SK-N-SH (cell line): ENCODE measurements around the gene C1QC. TPM values are rescaled to one million over a fixed set of nuclear protein-coding genes. Genes with fewer than 3 reads are reported as not detected.

ENCODE experiments used
- CTCF ChIA-PET: fragments of 300-600, 350-600 bp; formaldehyde crosslinking; extraction: SDS; loops from one replicate; lab custom pipeline; 2021; lab: Yijun Ruan, JAX
- POLR2A ChIA-PET: fragments of 350-600 bp; sonication (Branson Sonifier 250); formaldehyde crosslinking; extraction: SDS; loops from one replicate; lab custom pipeline; 2020; ENCODE audit warnings: antibody characterized with exemption, inconsistent platforms; lab: Yijun Ruan, JAX
- DNase-seq: peaks from one replicate; pipeline ENCODE4 v3.0.0; 2012
- H2AFZ ChIP-seq: fragments of 200-600 bp; sonication (generic); 2 replicates; pipeline ENCODE4 v1.8.1; 2016; ENCODE audit warnings: antibody characterized with exemption, mild to moderate bottlenecking, low read depth
- H3F3A ChIP-seq: fragments of 200-600 bp; sonication (generic); replicated peaks from 2 replicates; pipeline ENCODE3; 2016; ENCODE audit warnings: antibody characterized with exemption, mild to moderate bottlenecking; ENCODE audit not compliant: insufficient read depth
- H3K27ac ChIP-seq, 2 experiments: fragments of 200-500 bp in 1 of 2; fragments of 200-600 bp in 1 of 2; sonication (Bioruptor generic) in 1 of 2; sonication (generic), shearing (Covaris generic) in 1 of 2; 2 replicates each; pipeline versions ENCODE4 v1.5.1 to v1.6.1; 2014 to 2016; ENCODE audit warnings: low read depth in 2 of 2, inconsistent platforms in 1 of 2, low read length in 1 of 2, mild to moderate bottlenecking in 1 of 2, mixed read lengths in 1 of 2
- H3K27me3 ChIP-seq: fragments of 200-600 bp; sonication (generic), shearing (Covaris generic); 2 replicates; pipeline ENCODE4 v1.6.1; 2016; ENCODE audit warnings: mixed run types; ENCODE audit not compliant: insufficient read depth
- H3K36me3 ChIP-seq, 2 experiments: fragments of 200-500 bp in 1 of 2; fragments of 200-600 bp in 1 of 2; sonication (Bioruptor generic) in 1 of 2; sonication (generic) in 1 of 2; replicated peaks in 1 of 2; 2 replicates each; pipeline versions ENCODE3 to v1.5.1; 2014 to 2016; ENCODE audit warnings: low read length in 1 of 2, mild to moderate bottlenecking in 1 of 2; ENCODE audit not compliant: insufficient read depth in 2 of 2, control insufficient read depth in 1 of 2
- H3K4me1 ChIP-seq, 2 experiments: fragments of 200-500 bp in 1 of 2; fragments of 200-600 bp in 1 of 2; sonication (Bioruptor generic) in 1 of 2; sonication (generic), shearing (Covaris generic) in 1 of 2; 2 replicates each; pipeline versions ENCODE4 v1.5.1 to v1.6.1; 2014 to 2016; ENCODE audit warnings: low read depth in 1 of 2, low read length in 1 of 2, mixed run types in 1 of 2; ENCODE audit not compliant: insufficient read depth in 2 of 2, control insufficient read depth in 1 of 2
- H3K4me2 ChIP-seq: fragments of 200-600 bp; sonication (generic), shearing (Covaris generic); 2 replicates; pipeline ENCODE4 v1.6.1; 2017; ENCODE audit warnings: mixed run types
- H3K4me3 ChIP-seq, 2 experiments: fragments of 200-500 bp in 1 of 2; fragments of 200-600 bp in 1 of 2; sonication (Bioruptor generic) in 1 of 2; sonication (generic), shearing (Covaris generic) in 1 of 2; 2 replicates each; pipeline versions ENCODE4 v1.5.1 to v1.8.1; 2014 to 2016; ENCODE audit warnings: low read depth in 2 of 2, inconsistent platforms in 1 of 2, low read length in 1 of 2, mild to moderate bottlenecking in 1 of 2, mixed read lengths in 1 of 2, moderate library complexity in 1 of 2
- H3K79me2 ChIP-seq: fragments of 200-600 bp; sonication (generic); 2 replicates; pipeline ENCODE4 v1.8.1; 2017; ENCODE audit warnings: mild to moderate bottlenecking; ENCODE audit not compliant: insufficient read depth
- H3K9ac ChIP-seq: fragments of 200-600 bp; sonication (generic); 2 replicates; pipeline ENCODE4 v1.6.1; 2017; ENCODE audit warnings: mixed run types
- H3K9me2 ChIP-seq: fragments of 200-600 bp; sonication (generic); 2 replicates; pipeline ENCODE4 v1.6.1; 2017; ENCODE audit warnings: mixed run types
- H3K9me3 ChIP-seq: fragments of 200-600 bp; sonication (generic); 2 replicates; pipeline ENCODE4 v1.6.1; 2017; ENCODE audit warnings: mixed run types, mild to moderate bottlenecking, moderate library complexity
- H4K20me1 ChIP-seq: fragments of 200-600 bp; sonication (generic); 2 replicates; pipeline ENCODE4 v1.6.1; 2017; ENCODE audit warnings: mild to moderate bottlenecking, mixed run types; ENCODE audit not compliant: insufficient read depth
- CHD2 ChIP-seq: fragments of 150-350 bp; IDR thresholded peaks from 2 replicates; pipeline ENCODE4 v1.6.1; 2018; ENCODE audit warnings: low read length; ENCODE audit not compliant: partially characterized antibody
- CTCF ChIP-seq: fragments of 200-600 bp; sonication (generic); IDR thresholded peaks from 2 replicates; pipeline ENCODE4 v1.6.1; 2017; ENCODE audit warnings: antibody characterized with exemption, mild to moderate bottlenecking, moderate library complexity
- FOSL2 ChIP-seq: IDR thresholded peaks from 2 replicates; pipeline ENCODE4 v1.4.0; 2012; ENCODE audit warnings: low read depth, mild to moderate bottlenecking, moderate library complexity, borderline replicate concordance
- FOXM1 ChIP-seq: IDR thresholded peaks from 2 replicates; pipeline ENCODE4 v1.4.0; 2012; ENCODE audit warnings: low read depth, mild to moderate bottlenecking
- GABPA ChIP-seq: IDR thresholded peaks from 2 replicates; pipeline ENCODE4 v1.4.0; 2012; ENCODE audit warnings: low read depth, mild to moderate bottlenecking
- GATA2 ChIP-seq: sonication (generic); formaldehyde crosslinking; IDR thresholded peaks from 2 replicates; pipeline ENCODE4 v1.5.0; 2020; ENCODE audit warnings: mild to moderate bottlenecking, missing genetic modification reagents
- JUND ChIP-seq: IDR thresholded peaks from 2 replicates; pipeline ENCODE4 v1.4.0; 2012
- MEF2A ChIP-seq: IDR thresholded peaks from 2 replicates; pipeline ENCODE4 v1.4.0; 2012; ENCODE audit warnings: low read depth, borderline replicate concordance
- PBX3 ChIP-seq: IDR thresholded peaks from 2 replicates; pipeline ENCODE4; 2012
- RCOR1 ChIP-seq: fragments of 150-350 bp; IDR thresholded peaks from 2 replicates; pipeline ENCODE4 v1.6.1; 2017; ENCODE audit warnings: antibody characterized with exemption, low read length
- REST ChIP-seq: IDR thresholded peaks from 2 replicates; pipeline ENCODE4 v1.6.1; 2012; ENCODE audit warnings: mild to moderate bottlenecking, low read depth, low read length, moderate library complexity
- RXRA ChIP-seq: IDR thresholded peaks from 2 replicates; pipeline ENCODE4 v1.4.0; 2012; ENCODE audit warnings: low read depth, mild to moderate bottlenecking, borderline replicate concordance
- SIN3A ChIP-seq: IDR thresholded peaks from 2 replicates; pipeline ENCODE4 v1.6.1; 2012; ENCODE audit warnings: low read depth, mild to moderate bottlenecking, low read length, moderate library complexity, borderline replicate concordance
- TAF1 ChIP-seq: IDR thresholded peaks from 2 replicates; pipeline ENCODE4 v1.6.1; 2012; ENCODE audit warnings: low read depth, mild to moderate bottlenecking, low read length, moderate library complexity, borderline replicate concordance
- TCF12 ChIP-seq: IDR thresholded peaks from 2 replicates; pipeline ENCODE4 v1.4.0; 2012
- USF1 ChIP-seq: IDR thresholded peaks from 2 replicates; pipeline ENCODE4 v1.4.0; 2012; ENCODE audit warnings: low read depth, borderline replicate concordance
- USF2 ChIP-seq: fragments of 150-350 bp; IDR thresholded peaks from 2 replicates; pipeline ENCODE4 v1.6.1; 2017; ENCODE audit warnings: antibody characterized with exemption, low read length, low read depth, borderline replicate concordance
- ZBTB33 ChIP-seq: IDR thresholded peaks from 2 replicates; pipeline ENCODE4 v1.4.0; 2012; ENCODE audit warnings: low read depth, borderline replicate concordance
- WGBS: methylation state at CpG from one replicate; pipeline ENCODE4 v1.1.6; 2017; ENCODE audit warnings: low lambda C conversion rate; 5-methylcytosine and 5-hydroxymethylcytosine counted together
- polyA plus RNA-seq, 3 experiments: library from polyadenylated mRNA; depleted of rRNA; stranded (reverse); fragments of >200 nt; gene quantifications; 2 replicates each; pipeline ENCODE4 v1.2.3, GENCODE V29; 2012

C1QC gene
- polyA plus RNA-seq, 1 of the 3 experiments (the other 2 are of a cell fraction), result not detected

- no peak overlapping the region for H3K4me3 ChIP-seq
- TF ChIP-seq USF2 (no peak), FOSL2 (no peak), RCOR1 (no peak), MEF2A (no peak), USF1 (no peak), REST (no peak), CTCF (no peak), TCF12 (no peak), CHD2 (no peak), GATA2 (CRISPR knock-in tag) (no peak), ZBTB33 (no peak), SIN3A (no peak), JUND (no peak), FOXM1 (no peak), RXRA (no peak), PBX3 (no peak), TAF1 (no peak), GABPA (no peak)
- POLR2A ChIA-PET, result no interaction called here
- peaks cover 3% of the 10 kb centered on the region; the same call in 1 of the 2 replicates for H3K27me3 ChIP-seq
- WGBS, result 0% methylated on average over 1 of the region's 7 CpGs
- no peak for DNase-seq
- no peak overlapping the region for H3K27ac ChIP-seq
- H3F3A ChIP-seq, result no peaks in the 10 kb centered on the region
- no peaks in the 10 kb centered on the region for H3K36me3 ChIP-seq
- peaks cover 0 to 6% of the 10 kb centered on the region in 2 experiments; a peak in 1 of 4 replicates for H3K4me1 ChIP-seq
- no peak overlapping the region for H3K4me2 ChIP-seq
- no peaks in the 10 kb centered on the region for H4K20me1 ChIP-seq
- no peak overlapping the region for H2AFZ ChIP-seq
- H3K9me2 ChIP-seq, result no peaks in the 10 kb centered on the region
- no peaks in the 10 kb centered on the region for H3K9me3 ChIP-seq
- CTCF ChIA-PET, result no interaction called here
- H3K9ac ChIP-seq, result no peak overlapping the region
- no peaks in the 10 kb centered on the region for H3K79me2 ChIP-seq
These were observed 48.3 kb upstream of the C1QC start for GRCh38 chr1:22595108-22595507.
